ENCODE data around the gene AGAP1.

Gene AGAP1

GRCh38 chr2:235839974-235840373, 346.1 kb downstream of the AGAP1 start:
- Histone ChIP-seq H3K9ac (ENCODE audit: low read length) (no peak overlapping the region), H3K36me3 (ENCODE audit: control insufficient read depth, insufficient read depth, low read length) (no peaks in the 10 kb centered on the region), H3K9me3 (ENCODE audit: control insufficient read depth, low read length) (no peaks in the 10 kb centered on the region), H3K4me3 (ENCODE audit: low read length) (no peak overlapping the region), H3K4me1 (ENCODE audit: control insufficient read depth, insufficient read depth, low read length) (no peaks in the 10 kb centered on the region), H3K27me3 (ENCODE audit: control insufficient read depth, insufficient read depth, low read length) (no peaks in the 10 kb centered on the region)

GRCh38 chr2:235841863-235842262, 348.0 kb downstream of the AGAP1 start:
- no peak overlapping the region for H3K4me3 ChIP-seq (ENCODE audit: low read length)
- no peaks in the 10 kb centered on the region for H3K27me3 ChIP-seq (ENCODE audit: control insufficient read depth, insufficient read depth, low read length)
- no peaks in the 10 kb centered on the region for H3K4me1 ChIP-seq (ENCODE audit: control insufficient read depth, insufficient read depth, low read length)
- no peaks in the 10 kb centered on the region for H3K9me3 ChIP-seq (ENCODE audit: control insufficient read depth, low read length)
- H3K9ac ChIP-seq (ENCODE audit: low read length): no peak overlapping the region
- no peaks in the 10 kb centered on the region for H3K36me3 ChIP-seq (ENCODE audit: control insufficient read depth, insufficient read depth, low read length)

GRCh38 chr2:235842941-235843340, 349.1 kb downstream of the AGAP1 start:
- Histone ChIP-seq H3K4me3 (ENCODE audit: low read length) (no peak overlapping the region), H3K36me3 (ENCODE audit: control insufficient read depth, insufficient read depth, low read length) (no peaks in the 10 kb centered on the region), H3K9me3 (ENCODE audit: control insufficient read depth, low read length) (no peaks in the 10 kb centered on the region), H3K9ac (ENCODE audit: low read length) (no peak overlapping the region), H3K27me3 (ENCODE audit: control insufficient read depth, insufficient read depth, low read length) (no peaks in the 10 kb centered on the region), H3K4me1 (ENCODE audit: control insufficient read depth, insufficient read depth, low read length) (no peaks in the 10 kb centered on the region)

- no peak overlapping the region for H3K4me3 ChIP-seq (ENCODE audit: low read length)
- H3K27me3 ChIP-seq (ENCODE audit: control insufficient read depth, insufficient read depth, low read length): no peaks in the 10 kb centered on the region
- no peaks in the 10 kb centered on the region for H3K36me3 ChIP-seq (ENCODE audit: control insufficient read depth, insufficient read depth, low read length)
- no peak overlapping the region for H3K9ac ChIP-seq (ENCODE audit: low read length)
- H3K9me3 ChIP-seq (ENCODE audit: control insufficient read depth, low read length): no peaks in the 10 kb centered on the region
- H3K4me1 ChIP-seq (ENCODE audit: control insufficient read depth, insufficient read depth, low read length): no peaks in the 10 kb centered on the region
These were observed 349.9 kb downstream of the AGAP1 start for GRCh38 chr2:235843591-235844395.

- no peaks in the 10 kb centered on the region for H3K4me1 ChIP-seq (ENCODE audit: control insufficient read depth, insufficient read depth, low read length)
- no peaks in the 10 kb centered on the region for H3K9me3 ChIP-seq (ENCODE audit: control insufficient read depth, low read length)
- H3K27me3 ChIP-seq (ENCODE audit: control insufficient read depth, insufficient read depth, low read length): no peaks in the 10 kb centered on the region
- no peak overlapping the region for H3K9ac ChIP-seq (ENCODE audit: low read length)
- no peaks in the 10 kb centered on the region for H3K36me3 ChIP-seq (ENCODE audit: control insufficient read depth, insufficient read depth, low read length)
- no peak overlapping the region for H3K4me3 ChIP-seq (ENCODE audit: low read length)
These were observed 350.7 kb downstream of the AGAP1 start for GRCh38 chr2:235844561-235844960.

- H3K9me3 ChIP-seq (ENCODE audit: control insufficient read depth, low read length): no peaks in the 10 kb centered on the region
- no peaks in the 10 kb centered on the region for H3K36me3 ChIP-seq (ENCODE audit: control insufficient read depth, insufficient read depth, low read length)
- no peak overlapping the region for H3K9ac ChIP-seq (ENCODE audit: low read length)
- no peak overlapping the region for H3K4me3 ChIP-seq (ENCODE audit: low read length)
- H3K4me1 ChIP-seq (ENCODE audit: control insufficient read depth, insufficient read depth, low read length): no peaks in the 10 kb centered on the region
- H3K27me3 ChIP-seq (ENCODE audit: control insufficient read depth, insufficient read depth, low read length): no peaks in the 10 kb centered on the region
These were observed 351.4 kb downstream of the AGAP1 start for GRCh38 chr2:235845245-235845644.

DNA sequence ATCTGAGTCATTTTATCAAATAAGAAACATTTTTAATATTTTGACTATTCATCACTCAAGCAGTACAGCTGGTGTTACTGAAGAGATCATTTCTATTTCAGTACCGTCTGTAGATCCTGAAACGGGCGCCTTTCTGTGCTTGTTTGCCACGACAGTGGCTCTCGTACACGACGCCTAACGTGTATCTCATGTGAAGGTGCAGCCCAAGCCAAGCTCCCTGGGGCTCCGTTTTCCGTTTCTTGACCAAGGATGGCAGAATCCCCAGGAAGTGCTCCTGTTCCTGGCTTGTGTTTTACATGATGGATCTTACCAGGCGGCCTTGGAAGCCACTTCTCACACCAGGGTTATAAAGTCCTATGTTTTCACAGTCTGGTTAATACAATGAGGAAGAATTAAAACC, 353.7 kb downstream of the AGAP1 start:
- Histone ChIP-seq H3K4me3 (ENCODE audit: low read length) (no peak overlapping the region), H3K27me3 (ENCODE audit: control insufficient read depth, insufficient read depth, low read length) (no peaks in the 10 kb centered on the region), H3K9me3 (ENCODE audit: control insufficient read depth, low read length) (no peaks in the 10 kb centered on the region), H3K36me3 (ENCODE audit: control insufficient read depth, insufficient read depth, low read length) (no peaks in the 10 kb centered on the region), H3K9ac (ENCODE audit: low read length) (no peak overlapping the region), H3K4me1 (ENCODE audit: control insufficient read depth, insufficient read depth, low read length) (no peaks in the 10 kb centered on the region)

- H3K4me1 ChIP-seq (ENCODE audit: control insufficient read depth, insufficient read depth, low read length): no peaks in the 10 kb centered on the region
- H3K9me3 ChIP-seq (ENCODE audit: control insufficient read depth, low read length): no peaks in the 10 kb centered on the region
- H3K4me3 ChIP-seq (ENCODE audit: low read length): no peak overlapping the region
- no peaks in the 10 kb centered on the region for H3K36me3 ChIP-seq (ENCODE audit: control insufficient read depth, insufficient read depth, low read length)
- no peaks in the 10 kb centered on the region for H3K27me3 ChIP-seq (ENCODE audit: control insufficient read depth, insufficient read depth, low read length)
- H3K9ac ChIP-seq (ENCODE audit: low read length): no peak overlapping the region
These were observed 354.2 kb downstream of the AGAP1 start for GRCh38 chr2:235848055-235848454.

DNA sequence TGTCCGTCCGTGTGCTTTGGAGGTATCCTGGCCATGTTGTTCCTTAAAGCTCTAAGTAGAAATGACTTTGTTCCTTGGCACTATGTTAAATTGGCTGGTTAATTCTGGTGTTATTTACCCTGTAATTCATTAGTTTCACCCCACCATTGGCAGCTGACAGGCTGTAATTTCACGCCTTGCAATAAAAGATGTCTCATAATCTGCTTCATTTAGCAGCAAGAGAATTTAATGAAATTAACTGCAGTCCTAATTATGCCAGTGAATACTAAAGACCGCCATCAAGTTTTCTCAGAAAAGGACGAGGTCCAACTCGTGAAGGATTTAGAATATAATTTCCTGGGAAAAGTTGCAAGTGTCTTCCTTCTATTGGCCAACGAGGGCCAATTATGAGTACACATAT, 355.1 kb downstream of the AGAP1 start:
- H3K9ac ChIP-seq (ENCODE audit: low read length): no peak overlapping the region
- H3K27me3 ChIP-seq (ENCODE audit: control insufficient read depth, insufficient read depth, low read length): no peaks in the 10 kb centered on the region
- H3K4me3 ChIP-seq (ENCODE audit: low read length): no peak overlapping the region
- no peaks in the 10 kb centered on the region for H3K36me3 ChIP-seq (ENCODE audit: control insufficient read depth, insufficient read depth, low read length)
- H3K4me1 ChIP-seq (ENCODE audit: control insufficient read depth, insufficient read depth, low read length): no peaks in the 10 kb centered on the region
- H3K9me3 ChIP-seq (ENCODE audit: control insufficient read depth, low read length): no peaks in the 10 kb centered on the region

- Histone ChIP-seq H3K4me1 (ENCODE audit: control insufficient read depth, insufficient read depth, low read length) (no peaks in the 10 kb centered on the region), H3K27me3 (ENCODE audit: control insufficient read depth, insufficient read depth, low read length) (no peaks in the 10 kb centered on the region), H3K9me3 (ENCODE audit: control insufficient read depth, low read length) (no peaks in the 10 kb centered on the region), H3K9ac (ENCODE audit: low read length) (no peak overlapping the region), H3K36me3 (ENCODE audit: control insufficient read depth, insufficient read depth, low read length) (no peaks in the 10 kb centered on the region), H3K4me3 (ENCODE audit: low read length) (no peak overlapping the region)
These were observed 355.6 kb downstream of the AGAP1 start for GRCh38 chr2:235849489-235849888.

GRCh38 chr2:235850289-235850688, 356.4 kb downstream of the AGAP1 start:
- no peaks in the 10 kb centered on the region for H3K9me3 ChIP-seq (ENCODE audit: control insufficient read depth, low read length)
- no peaks in the 10 kb centered on the region for H3K36me3 ChIP-seq (ENCODE audit: control insufficient read depth, insufficient read depth, low read length)
- H3K4me1 ChIP-seq (ENCODE audit: control insufficient read depth, insufficient read depth, low read length): no peaks in the 10 kb centered on the region
- no peak overlapping the region for H3K4me3 ChIP-seq (ENCODE audit: low read length)
- H3K27me3 ChIP-seq (ENCODE audit: control insufficient read depth, insufficient read depth, low read length): no peaks in the 10 kb centered on the region
- no peak overlapping the region for H3K9ac ChIP-seq (ENCODE audit: low read length)

DNA sequence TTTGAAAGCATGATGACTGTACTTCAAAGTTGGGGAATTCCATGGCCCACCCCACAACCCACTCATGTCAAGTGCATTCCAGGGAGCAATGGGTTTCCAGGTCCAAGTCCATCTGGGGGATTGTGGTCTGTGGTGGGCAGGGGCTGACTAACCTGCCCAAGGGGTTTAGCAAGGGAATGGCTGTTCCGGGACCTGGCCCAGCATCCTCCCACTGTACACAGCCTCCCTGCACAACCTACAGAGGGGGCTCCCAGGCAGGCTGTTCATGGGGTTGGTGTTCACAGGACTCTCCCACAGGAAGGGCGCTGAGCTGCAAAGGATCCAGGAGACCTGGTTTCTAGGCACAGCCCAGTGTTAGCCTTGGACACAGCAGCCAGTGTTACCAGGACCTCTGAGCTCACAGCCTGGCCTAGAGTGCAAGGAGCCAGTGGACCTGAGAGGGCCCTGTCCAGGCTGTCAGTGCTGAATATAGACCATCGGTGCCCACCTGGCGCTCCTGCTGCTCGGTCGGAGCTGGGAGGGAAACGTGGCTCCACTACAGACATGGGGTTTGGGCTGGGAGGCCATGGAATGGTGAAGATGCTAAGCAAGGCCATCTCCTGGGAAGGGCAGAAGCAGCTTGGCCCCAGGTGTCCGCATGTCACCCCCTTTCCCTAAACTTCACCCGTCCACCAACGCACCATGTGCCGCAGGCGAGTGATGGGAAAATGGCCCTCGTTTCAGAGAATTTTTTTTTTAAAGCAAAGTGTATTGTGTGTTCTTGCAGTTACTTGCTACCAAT, 357.1 kb downstream of the AGAP1 start:
- no peaks in the 10 kb centered on the region for H3K4me1 ChIP-seq (ENCODE audit: control insufficient read depth, insufficient read depth, low read length)
- H3K4me3 ChIP-seq (ENCODE audit: low read length): no peak overlapping the region
- no peaks in the 10 kb centered on the region for H3K36me3 ChIP-seq (ENCODE audit: control insufficient read depth, insufficient read depth, low read length)

More for the DNA sequence above, 357.1 kb downstream of the AGAP1 start:
- no peak overlapping the region for H3K9ac ChIP-seq (ENCODE audit: low read length)
- no peaks in the 10 kb centered on the region for H3K9me3 ChIP-seq (ENCODE audit: control insufficient read depth, low read length)
- no peaks in the 10 kb centered on the region for H3K27me3 ChIP-seq (ENCODE audit: control insufficient read depth, insufficient read depth, low read length)

Measured in mucosa of stomach (tissue), 1 donor.